ENCODE results near the gene ANKRD10. TPM values are rescaled to one million over a fixed set of nuclear protein-coding genes. Genes with fewer than 3 reads are reported as not detected.
"Not testable (repeated sequence)": the region's sequence is repeated elsewhere in the genome, so short reads cannot be mapped to it uniquely, and the experiment has no call there.

ANKRD10 gene
- total RNA-seq, 1 donor from 2014 or later = 212 TPM

- no peak overlapping the region for H3K4me2 ChIP-seq
- Mint-ChIP-seq H3K4me3 (no peak overlapping the region), H3K27ac (no peak overlapping the region), H3K9me3 (peaks cover 7% of the 10 kb centered on the region), H3K27me3 (ENCODE audit: insufficient read depth, low read depth) (no peaks in the 10 kb centered on the region), H3K36me3 (no peaks in the 10 kb centered on the region), H3K4me1 (no peaks in the 10 kb centered on the region)
- H2AFZ ChIP-seq (replicated peaks) = no peak overlapping the region
- no peaks in the 10 kb centered on the region for H3F3A ChIP-seq (ENCODE audit: low read depth)
- H3K36me3 ChIP-seq = no peaks in the 10 kb centered on the region
- no peak overlapping the region for H3K4me3 ChIP-seq
- DNase-seq (ENCODE audit: low spot score) = no peak
- H3K9ac ChIP-seq = no peak overlapping the region
- H4K20me1 ChIP-seq (ENCODE audit: low read depth) = no peaks in the 10 kb centered on the region
- H3K79me2 ChIP-seq (ENCODE audit: low read depth) = no peaks in the 10 kb centered on the region
- TF ChIP-seq EZH2phosphoT487 (IDR thresholded peaks at IDR 0.05) = no peak
- no peaks in the 10 kb centered on the region for H3K4me1 ChIP-seq
- no peaks in the 10 kb centered on the region for H3K9me3 ChIP-seq (ENCODE audit: low read depth)
- no peaks in the 10 kb centered on the region for H3K27me3 ChIP-seq
- no peak overlapping the region for H3K27ac ChIP-seq
These were observed 76.8 kb downstream of the ANKRD10 start for GRCh38 chr13:110838116-110838515.

DNA sequence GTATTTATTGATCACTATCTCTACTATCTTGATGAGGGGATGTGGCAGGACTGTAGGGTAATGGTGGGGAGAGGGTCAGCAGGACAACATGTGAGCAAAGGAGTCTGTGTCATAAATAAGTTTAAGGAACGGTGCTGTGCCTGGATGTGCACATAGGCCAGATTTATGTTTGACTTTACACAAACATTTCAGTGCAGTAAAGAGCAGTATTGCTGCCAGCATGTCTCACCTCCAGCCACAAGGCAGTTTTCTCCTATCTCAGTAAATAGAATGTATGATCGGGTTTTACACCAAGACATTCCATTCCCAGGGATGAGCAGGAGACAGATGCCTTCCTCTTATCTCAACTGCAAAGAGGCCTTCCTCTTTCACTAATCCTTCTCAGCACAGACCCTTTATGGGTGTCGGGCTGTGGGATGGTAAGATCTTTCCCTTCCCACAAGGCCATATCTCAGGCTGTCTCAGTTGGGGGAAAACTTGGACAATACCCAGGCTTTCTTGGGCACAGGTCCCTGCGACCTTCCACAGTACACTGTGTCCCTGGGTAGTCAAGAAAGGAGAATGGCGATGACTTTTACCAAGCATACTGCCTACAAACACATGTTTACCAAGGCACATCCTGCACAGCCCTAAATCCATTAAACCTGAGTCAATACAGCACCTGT lies 77.3 kb downstream of the ANKRD10 start:
- H4K20me1 ChIP-seq (ENCODE audit: low read depth); H3K27me3 Mint-ChIP-seq (ENCODE audit: insufficient read depth, low read depth); H3K9me3 Mint-ChIP-seq; H3K9ac ChIP-seq; H3K27ac Mint-ChIP-seq; H3K36me3 ChIP-seq; H2AFZ ChIP-seq (replicated peaks); DNase-seq (ENCODE audit: low spot score); H3K4me3 Mint-ChIP-seq; H3K4me3 ChIP-seq; H3K27me3 ChIP-seq; H3K79me2 ChIP-seq (ENCODE audit: low read depth); H3F3A ChIP-seq (ENCODE audit: low read depth); H3K4me1 Mint-ChIP-seq; H3K27ac ChIP-seq; H3K9me3 ChIP-seq (ENCODE audit: low read depth); H3K4me1 ChIP-seq; H3K36me3 Mint-ChIP-seq; H3K4me2 ChIP-seq: not testable (repeated sequence)

DNA sequence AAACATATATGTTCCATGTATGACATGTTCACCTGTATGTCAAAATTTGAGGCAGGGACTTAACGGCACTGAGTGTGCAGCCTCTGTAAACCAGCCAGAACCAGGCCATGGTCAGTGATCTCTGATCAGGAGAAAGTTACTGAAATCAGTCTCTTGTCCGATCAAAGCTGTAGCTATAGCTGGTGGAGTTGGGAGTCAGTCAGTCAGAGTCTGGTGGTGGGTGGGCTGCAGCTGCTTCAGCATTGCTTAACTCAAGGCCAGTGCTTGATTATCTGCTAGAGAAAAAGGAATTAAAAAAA lies 78.3 kb downstream of the ANKRD10 start:
- peaks cover 4% of the 10 kb centered on the region for H3K9me3 Mint-ChIP-seq

GRCh38 chr13:110835721-110836604 lies 78.9 kb downstream of the ANKRD10 start:
- H3K9ac ChIP-seq = no peak overlapping the region
- H3K4me2 ChIP-seq = no peak overlapping the region
- peaks cover under 1% of the 10 kb centered on the region for H3K9me3 Mint-ChIP-seq
- no peaks in the 10 kb centered on the region for H3K36me3 Mint-ChIP-seq
- H3K4me3 Mint-ChIP-seq = no peak overlapping the region
- no peak overlapping the region for H2AFZ ChIP-seq (replicated peaks)
- H3K27me3 ChIP-seq = no peaks in the 10 kb centered on the region
- no peaks in the 10 kb centered on the region for H3F3A ChIP-seq (ENCODE audit: low read depth)
- TF ChIP-seq EZH2 (IDR thresholded peaks at IDR 0.05) = no peak
- TF ChIP-seq EZH2phosphoT487 (IDR thresholded peaks at IDR 0.05) = no peak
- no peak for TF ChIP-seq CTCF (IDR thresholded peaks at IDR 0.05)
- no peaks in the 10 kb centered on the region for H4K20me1 ChIP-seq (ENCODE audit: low read depth)
- DNase-seq (ENCODE audit: low spot score) = no peak
- H3K27me3 Mint-ChIP-seq (ENCODE audit: insufficient read depth, low read depth) = peaks cover 6% of the 10 kb centered on the region
- H3K4me1 Mint-ChIP-seq = peaks cover 3% of the 10 kb centered on the region
- H3K9me3 ChIP-seq (ENCODE audit: low read depth) = no peaks in the 10 kb centered on the region
- H3K4me1 ChIP-seq = no peaks in the 10 kb centered on the region
- no peak overlapping the region for H3K27ac Mint-ChIP-seq
- H3K79me2 ChIP-seq (ENCODE audit: low read depth) = no peaks in the 10 kb centered on the region
- no peak overlapping the region for H3K27ac ChIP-seq
- no peak overlapping the region for H3K4me3 ChIP-seq
- no peaks in the 10 kb centered on the region for H3K36me3 ChIP-seq

More for the DNA sequence above, 78.3 kb downstream of the ANKRD10 start:
- no peaks in the 10 kb centered on the region for H3K4me1 Mint-ChIP-seq
- H3K27ac Mint-ChIP-seq = no peak overlapping the region
- H3K27me3 Mint-ChIP-seq (ENCODE audit: insufficient read depth, low read depth) = peaks cover 3% of the 10 kb centered on the region
- no peak overlapping the region for H3K4me3 Mint-ChIP-seq
- no peaks in the 10 kb centered on the region for H3K79me2 ChIP-seq (ENCODE audit: low read depth)
- H3K9me3 ChIP-seq (ENCODE audit: low read depth) = no peaks in the 10 kb centered on the region
- no peaks in the 10 kb centered on the region for H3K36me3 Mint-ChIP-seq
- H3K4me1 ChIP-seq = no peaks in the 10 kb centered on the region
- no peaks in the 10 kb centered on the region for H3K27me3 ChIP-seq
- H4K20me1 ChIP-seq (ENCODE audit: low read depth) = no peaks in the 10 kb centered on the region
- H3K4me3 ChIP-seq = no peak overlapping the region
- TF ChIP-seq EZH2 (IDR thresholded peaks at IDR 0.05) (no peak), CTCF (IDR thresholded peaks at IDR 0.05) (no peak), EZH2phosphoT487 (IDR thresholded peaks at IDR 0.05) (no peak)
- no peak overlapping the region for H3K27ac ChIP-seq
- no peak for DNase-seq (ENCODE audit: low spot score)
- no peaks in the 10 kb centered on the region for H3K36me3 ChIP-seq
- no peak overlapping the region for H3K9ac ChIP-seq
- no peaks in the 10 kb centered on the region for H3F3A ChIP-seq (ENCODE audit: low read depth)
- no peak overlapping the region for H3K4me2 ChIP-seq
- no peak overlapping the region for H2AFZ ChIP-seq (replicated peaks)
